Stimulated activated CD4-positive, alpha-beta T cell treated with anti-CD3 and anti-CD28 coated beads, Interleukin-1b, Interleukin-23, amount 100 ng/mL, for 24 hours (primary cell): Measurements from ENCODE around the gene CALU.

Experiments used
- DNase-seq, 4 experiments: peaks; one replicate each; pipeline ENCODE4 v3.0.0-alpha.2; 2020; ENCODE audit warnings: low read depth in 4 of 4, low spot score in 1 of 4

The CALU gene

GRCh38 chr7:128747327-128748079 is 8.3 kb downstream of the CALU start:
- no peak for DNase-seq

DNA sequence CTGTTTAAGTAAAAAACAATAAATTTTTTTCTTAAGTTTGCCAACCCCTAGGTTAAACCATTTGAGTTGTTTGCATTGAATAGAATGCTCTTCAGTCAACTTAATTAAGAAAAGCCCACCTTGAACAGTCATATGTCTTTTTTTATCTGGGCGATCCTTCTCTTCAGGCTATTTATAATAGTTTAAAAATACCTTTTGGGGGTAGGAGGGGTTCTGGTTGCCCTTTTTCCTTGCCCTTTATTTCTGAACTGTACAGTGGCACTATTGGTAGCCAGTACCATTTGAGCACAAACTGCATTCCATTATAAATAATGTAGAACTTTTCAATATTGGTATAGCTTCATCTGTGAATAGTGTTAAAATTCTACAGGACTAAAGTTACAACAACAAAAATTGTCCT is 13.1 kb downstream of the CALU start:
- DNase-seq = no peak

- no peak for DNase-seq
These were observed 16.1 kb downstream of the CALU start for GRCh38 chr7:128755075-128755818.

- DNase-seq = no peak
These were observed 16.8 kb downstream of the CALU start for GRCh38 chr7:128755819-128756476.

- no peak for DNase-seq
These were observed 18.0 kb downstream of the CALU start for GRCh38 chr7:128757203-128757602.

- no peak for DNase-seq
These were observed 19.4 kb downstream of the CALU start for GRCh38 chr7:128758553-128758952.

DNA sequence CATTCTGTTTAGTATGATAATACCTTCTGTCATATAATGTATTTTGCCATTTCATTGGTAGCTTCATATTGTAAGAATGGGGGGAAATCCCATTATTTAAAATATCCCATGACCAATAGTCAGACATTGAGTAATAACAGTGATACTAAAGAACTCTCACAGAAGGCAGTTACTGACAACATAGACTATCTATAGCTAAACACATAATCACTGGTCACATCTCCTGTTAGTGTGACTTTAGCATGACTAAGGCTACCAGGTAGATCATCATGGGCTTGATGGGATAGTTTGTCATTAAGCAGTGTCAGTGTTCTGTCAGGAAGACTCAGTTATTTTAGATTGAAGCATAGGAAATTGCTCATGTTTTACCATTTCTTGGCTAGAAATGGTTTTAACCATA is 20.1 kb downstream of the CALU start:
- no peak for DNase-seq

- no peak for DNase-seq
These were observed 24.4 kb downstream of the CALU start for GRCh38 chr7:128763541-128763940.

DNA sequence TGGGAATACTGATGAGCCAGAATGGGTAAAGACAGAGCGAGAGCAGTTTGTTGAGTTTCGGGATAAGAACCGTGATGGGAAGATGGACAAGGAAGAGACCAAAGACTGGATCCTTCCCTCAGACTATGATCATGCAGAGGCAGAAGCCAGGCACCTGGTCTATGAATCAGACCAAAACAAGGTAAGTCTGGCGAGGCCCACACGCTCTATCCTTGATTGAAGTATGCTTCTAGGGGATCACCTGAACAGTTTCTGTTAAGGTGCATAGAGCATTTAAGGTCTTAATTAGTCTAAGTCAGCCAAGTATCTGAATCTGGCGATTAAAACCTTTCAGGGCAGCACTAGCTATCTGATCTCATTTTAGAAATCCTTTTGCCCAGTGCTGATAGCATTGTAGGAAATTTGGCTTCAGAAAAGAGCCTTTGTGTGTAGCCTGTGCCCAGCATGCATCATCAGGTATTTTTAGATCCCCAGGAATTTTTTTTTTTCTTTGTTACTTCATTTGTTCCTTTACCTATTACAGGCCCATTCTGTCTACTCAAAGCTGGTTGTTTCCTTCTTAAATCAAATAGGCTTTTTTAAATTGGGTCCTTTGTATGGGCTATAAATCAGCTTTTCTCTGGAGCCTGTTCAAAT is 28.4 kb downstream of the CALU start:
- no peak for DNase-seq

DNA sequence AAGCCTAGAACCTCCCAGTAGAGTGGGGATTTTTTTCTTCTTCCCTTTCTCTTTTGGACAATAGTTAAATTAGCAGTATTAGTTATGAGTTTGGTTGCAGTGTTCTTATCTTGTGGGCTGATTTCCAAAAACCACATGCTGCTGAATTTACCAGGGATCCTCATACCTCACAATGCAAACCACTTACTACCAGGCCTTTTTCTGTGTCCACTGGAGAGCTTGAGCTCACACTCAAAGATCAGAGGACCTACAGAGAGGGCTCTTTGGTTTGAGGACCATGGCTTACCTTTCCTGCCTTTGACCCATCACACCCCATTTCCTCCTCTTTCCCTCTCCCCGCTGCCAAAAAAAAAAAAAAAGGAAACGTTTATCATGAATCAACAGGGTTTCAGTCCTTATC is 31.1 kb downstream of the CALU start:
- no peak for DNase-seq

DNA sequence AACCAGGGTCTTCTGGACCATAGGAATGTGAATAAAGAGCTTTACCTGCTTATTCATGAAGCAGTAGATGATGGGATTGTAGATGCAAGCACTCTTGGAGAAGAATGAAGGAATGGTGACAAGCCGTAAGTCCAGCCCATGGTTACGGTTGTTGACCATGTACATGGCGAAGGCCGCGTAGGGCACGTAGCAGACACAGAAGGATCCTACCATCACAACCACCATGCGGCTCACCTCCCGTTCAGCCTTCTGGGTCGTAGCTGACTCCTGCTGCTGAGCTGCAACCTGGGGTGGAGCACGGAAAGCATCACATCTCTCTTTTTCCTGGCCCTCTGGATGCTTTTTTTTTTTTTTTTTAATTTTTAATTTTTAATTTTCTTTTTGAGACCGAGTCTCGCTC is 34.4 kb downstream of the CALU start:
- no peak for DNase-seq

- DNase-seq = no peak
These were observed 35.0 kb downstream of the CALU start for GRCh38 chr7:128774029-128774689.

- DNase-seq = no peak
These were observed 35.8 kb downstream of the CALU start for GRCh38 chr7:128774921-128775320.

GRCh38 chr7:128775744-128776474 is 36.8 kb downstream of the CALU start, which contains the start of gene OPN1SW:
Gene OPN1SW, minus strand, starts transcription at chr7:128775794. Its CDS starts 13 bp downstream, at chr7:128775781.
- no peak for DNase-seq

DNA sequence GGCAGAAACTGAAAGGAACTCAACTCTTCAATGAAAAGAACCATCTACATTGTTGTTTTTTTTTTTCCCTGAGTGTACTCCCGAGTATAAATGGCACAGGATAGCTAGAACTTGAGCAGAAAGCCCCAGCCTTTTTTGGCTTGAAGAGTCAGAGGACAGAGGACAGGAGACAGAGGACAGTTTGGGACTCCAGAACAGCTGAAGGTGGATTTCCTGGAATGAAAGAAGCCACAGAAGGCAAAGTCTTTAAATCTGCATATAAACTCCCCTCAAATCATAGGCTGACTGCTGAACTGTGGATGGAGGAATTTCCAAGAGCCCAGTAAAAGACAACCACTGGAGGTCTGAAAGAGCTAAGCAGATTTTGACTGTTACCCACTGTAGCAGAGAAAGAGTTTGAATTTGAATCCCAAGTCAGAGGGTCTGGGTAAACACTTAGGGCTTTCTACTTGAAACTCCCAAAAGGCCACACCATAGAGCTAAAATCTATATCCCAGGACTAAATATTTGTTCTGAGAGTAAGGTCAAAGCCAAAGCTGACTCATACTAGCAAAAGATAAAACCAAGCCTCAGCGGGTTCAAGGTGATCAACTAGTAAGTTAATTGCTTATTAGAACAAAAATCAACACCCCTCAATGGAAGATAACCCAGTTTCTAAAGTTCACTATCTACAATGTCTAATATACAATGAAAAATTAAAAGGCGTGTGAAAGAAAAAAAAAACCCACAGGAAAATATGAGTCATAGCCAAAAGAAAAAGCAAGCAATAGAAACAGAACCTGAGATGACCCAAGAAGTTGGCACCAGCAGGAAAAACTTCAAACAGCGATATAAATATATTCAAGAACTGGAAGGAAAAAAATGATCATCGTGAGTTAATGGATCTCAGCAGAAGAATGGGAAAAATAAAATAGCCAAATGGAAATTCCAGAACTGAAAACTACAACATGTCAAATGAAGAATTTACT is 38.3 kb downstream of the CALU start:
- no peak for DNase-seq

GRCh38 chr7:128778946-128779345 is 39.8 kb downstream of the CALU start:
- DNase-seq = no peak

GRCh38 chr7:128781126-128781525 is 42.0 kb downstream of the CALU start:
- DNase-seq = no peak

DNA sequence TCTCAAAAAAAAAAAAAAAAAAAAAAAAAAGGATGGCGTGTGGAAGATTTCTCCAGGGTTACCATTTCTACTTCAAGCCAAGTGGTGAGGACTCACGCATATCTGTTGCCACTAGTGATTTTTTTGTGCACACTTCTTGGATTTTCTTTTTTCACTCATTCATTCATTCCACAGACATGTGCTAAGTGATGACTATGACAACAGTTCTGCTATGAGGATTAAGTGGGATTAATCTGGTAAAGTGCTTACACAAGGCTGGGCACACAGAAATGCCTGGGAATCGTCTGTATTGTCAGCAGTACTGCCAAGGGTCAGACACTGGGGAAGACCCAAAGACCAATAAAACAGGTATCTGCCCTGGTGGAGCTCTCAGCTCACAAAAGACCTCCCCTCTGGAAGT is 42.7 kb downstream of the CALU start:
- DNase-seq = no peak

GRCh38 chr7:128783143-128783861 is 44.1 kb downstream of the CALU start:
- DNase-seq = no peak
